Measurements from ENCODE around the gene BLOC1S6. TPM values are rescaled to one million over a fixed set of nuclear protein-coding genes. Genes with fewer than 3 reads are reported as not detected.

Gene BLOC1S6
- total and polyA plus RNA-seq, 9 of the 15 experiments (the other 6 are each of a cell fraction or from before 2014, with no cell fraction given) = 18.2 to 72.4 (median 38.4) TPM

GRCh38 chr15:45587095-45587862, at the start of gene BLOC1S6 (continued):
- peak; percentile 91 for TF ChIP-seq SUPT5H (IDR thresholded peaks at IDR 0.05)
- no peak for TF ChIP-seq HNRNPL (IDR thresholded peaks at IDR 0.05; ENCODE audit: low read depth, low read length)
- peak; percentile 88; the same call in 1 of the 2 replicates for TF ChIP-seq NFRKB (IDR thresholded peaks at IDR 0.05; ENCODE audit: low read depth)
- no peak for TF ChIP-seq PCBP2 (IDR thresholded peaks at IDR 0.05; ENCODE audit: low read depth, low read length, poor library complexity, severe bottlenecking)
- TF ChIP-seq ETV6 (IDR thresholded peaks at IDR 0.05; ENCODE audit: borderline replicate concordance in 1 of 2, low read depth in 2 of 2, low read length in 1 of 2) = peak in 1 of 2 experiments; percentile 43; a peak in 2 of 4 replicates
- TF ChIP-seq ETV6 (CRISPR knock-in tag; IDR thresholded peaks at IDR 0.05; ENCODE audit: borderline replicate concordance) = 0 out of 2 replicates have a peak, but pooled peaks have one; percentile 11
- peak; percentile 99 for TF ChIP-seq RBFOX2 (IDR thresholded peaks at IDR 0.05; ENCODE audit: low read depth, low read length)
- peak in 1 of 2 experiments; percentile 83; a peak in 2 of 4 replicates for TF ChIP-seq HDAC1 (IDR thresholded peaks at IDR 0.05)
- TF ChIP-seq FOXM1 (IDR thresholded peaks at IDR 0.05; ENCODE audit: low read depth) = no peak; the same call in none of the 2 replicates
- TF ChIP-seq FOXM1 (CRISPR knock-in tag; IDR thresholded peaks at IDR 0.05; ENCODE audit: low read depth) = no peak
- no peak for TF ChIP-seq KLF1 (tag; IDR thresholded peaks at IDR 0.05)
- no peak for TF ChIP-seq ZNF707 (CRISPR knock-in tag; conservative IDR thresholded peaks at IDR 0.05)
- no peak for TF ChIP-seq FOXA1 (IDR thresholded peaks at IDR 0.05; ENCODE audit: borderline replicate concordance)
- peak; percentile 88 for TF ChIP-seq POLR2B (IDR thresholded peaks at IDR 0.05; ENCODE audit: low read depth, partially characterized antibody)
- TF ChIP-seq XRCC4 (IDR thresholded peaks at IDR 0.05; ENCODE audit: extremely low read depth, insufficient read depth, insufficient read length) = no peak
- TF ChIP-seq SIN3A (IDR thresholded peaks at IDR 0.05; ENCODE audit: borderline replicate concordance in 2 of 2, control insufficient read depth in 1 of 2, low read depth in 2 of 2, low read length in 2 of 2) = peak; percentile 82 to 93
- TF ChIP-seq, protein P1, sequence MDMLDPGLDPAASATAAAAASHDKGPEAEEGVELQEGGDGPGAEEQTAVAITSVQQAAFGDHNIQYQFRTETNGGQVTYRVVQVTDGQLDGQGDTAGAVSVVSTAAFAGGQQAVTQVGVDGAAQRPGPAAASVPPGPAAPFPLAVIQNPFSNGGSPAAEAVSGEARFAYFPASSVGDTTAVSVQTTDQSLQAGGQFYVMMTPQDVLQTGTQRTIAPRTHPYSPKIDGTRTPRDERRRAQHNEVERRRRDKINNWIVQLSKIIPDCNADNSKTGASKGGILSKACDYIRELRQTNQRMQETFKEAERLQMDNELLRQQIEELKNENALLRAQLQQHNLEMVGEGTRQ (CRISPR knock-in tag; IDR thresholded peaks at IDR 0.05) = peak; percentile 29; the same call in 1 of the 2 replicates
- TF ChIP-seq, protein P2, sequence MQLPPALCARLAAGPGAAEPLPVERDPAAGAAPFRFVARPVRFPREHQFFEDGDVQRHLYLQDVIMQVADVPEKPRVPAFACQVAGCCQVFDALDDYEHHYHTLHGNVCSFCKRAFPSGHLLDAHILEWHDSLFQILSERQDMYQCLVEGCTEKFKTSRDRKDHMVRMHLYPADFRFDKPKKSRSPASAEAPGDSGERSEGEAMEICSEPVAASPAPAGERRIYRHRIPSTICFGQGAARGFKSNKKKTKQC (CRISPR knock-in tag; IDR thresholded peaks at IDR 0.05) = no peak
- TF ChIP-seq U2AF1 (optimal IDR thresholded peaks at IDR 0.05; ENCODE audit: low read depth, low read length) = no peak
- no peak for TF ChIP-seq HNRNPH1 (optimal IDR thresholded peaks at IDR 0.05; ENCODE audit: low read depth, low read length)
- TF ChIP-seq HIVEP1 (CRISPR knock-in tag; IDR thresholded peaks at IDR 0.05) = no peak
- TF ChIP-seq CHD4 (IDR thresholded peaks at IDR 0.05; ENCODE audit: insufficient read depth, insufficient replicate concordance, low read depth, low read length, poor library complexity, severe bottlenecking) = no peak
- 0 out of 2 replicates have a peak, but pooled peaks have one; percentile 10 for TF ChIP-seq EHMT2 (IDR thresholded peaks at IDR 0.05)
- TF ChIP-seq ZNF644 (tag; IDR thresholded peaks at IDR 0.05; ENCODE audit: low read depth) = no peak
- no peak for TF ChIP-seq GABPB2 (CRISPR knock-in tag; conservative IDR thresholded peaks at IDR 0.05)
- TF ChIP-seq CTCF (IDR thresholded peaks at IDR 0.05 in 2 of 3, conservative IDR thresholded peaks at IDR 0.05 in 1 of 3; ENCODE audit: insufficient read depth in 2 of 3, low read depth in 1 of 3, low read length in 3 of 3) = no peak

Measured in K562 (cell line).